GM15510 (cell line): ENCODE data around the gene RER1.

Experiments
- POLR2A ChIP-seq: IDR thresholded peaks from 3 replicates; pipeline ENCODE4 v1.6.1; 2011; ENCODE audit warnings: borderline replicate concordance; ENCODE audit not compliant: insufficient read length; ENCODE audit errors: extremely low read depth

Gene RER1

GRCh38 chr1:2351723-2352122 lies 39.9 kb upstream of the RER1 start:
- no peak for TF ChIP-seq POLR2A

GRCh38 chr1:2352341-2352896 lies 39.2 kb upstream of the RER1 start:
- TF ChIP-seq POLR2A: no peak

DNA sequence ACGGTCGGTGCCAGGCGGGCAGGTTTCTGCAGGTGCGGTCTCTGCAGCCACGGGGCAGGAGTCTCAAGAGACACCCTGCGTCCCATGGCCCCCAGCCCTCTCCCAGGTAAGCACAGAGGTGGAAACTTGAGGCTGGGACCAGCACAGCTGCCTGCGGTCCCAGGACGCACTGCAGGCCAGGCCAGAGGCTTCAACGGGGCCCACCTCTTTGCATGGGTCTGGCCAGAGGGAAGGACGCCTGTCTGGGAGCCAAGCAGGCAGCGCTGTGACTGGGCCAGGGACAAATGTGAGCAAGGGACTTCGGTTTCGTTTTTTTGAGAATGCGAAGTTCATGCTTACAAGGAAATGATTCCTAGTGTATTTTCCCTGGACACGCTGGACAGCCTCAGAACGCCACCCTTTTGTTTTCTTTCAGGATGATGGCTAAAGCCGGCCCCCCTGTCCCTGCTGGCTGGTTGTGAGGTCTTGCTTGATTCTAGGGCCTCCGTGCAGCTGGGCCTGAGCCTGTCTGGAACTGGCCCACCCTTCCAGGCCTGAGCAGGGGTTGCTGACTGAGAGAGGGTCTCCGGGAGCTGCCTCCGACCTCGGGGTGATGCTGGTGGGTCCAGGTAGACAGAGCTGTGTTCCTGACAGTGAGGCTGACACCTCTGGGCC lies 38.6 kb upstream of the RER1 start:
- TF ChIP-seq POLR2A: no peak

DNA sequence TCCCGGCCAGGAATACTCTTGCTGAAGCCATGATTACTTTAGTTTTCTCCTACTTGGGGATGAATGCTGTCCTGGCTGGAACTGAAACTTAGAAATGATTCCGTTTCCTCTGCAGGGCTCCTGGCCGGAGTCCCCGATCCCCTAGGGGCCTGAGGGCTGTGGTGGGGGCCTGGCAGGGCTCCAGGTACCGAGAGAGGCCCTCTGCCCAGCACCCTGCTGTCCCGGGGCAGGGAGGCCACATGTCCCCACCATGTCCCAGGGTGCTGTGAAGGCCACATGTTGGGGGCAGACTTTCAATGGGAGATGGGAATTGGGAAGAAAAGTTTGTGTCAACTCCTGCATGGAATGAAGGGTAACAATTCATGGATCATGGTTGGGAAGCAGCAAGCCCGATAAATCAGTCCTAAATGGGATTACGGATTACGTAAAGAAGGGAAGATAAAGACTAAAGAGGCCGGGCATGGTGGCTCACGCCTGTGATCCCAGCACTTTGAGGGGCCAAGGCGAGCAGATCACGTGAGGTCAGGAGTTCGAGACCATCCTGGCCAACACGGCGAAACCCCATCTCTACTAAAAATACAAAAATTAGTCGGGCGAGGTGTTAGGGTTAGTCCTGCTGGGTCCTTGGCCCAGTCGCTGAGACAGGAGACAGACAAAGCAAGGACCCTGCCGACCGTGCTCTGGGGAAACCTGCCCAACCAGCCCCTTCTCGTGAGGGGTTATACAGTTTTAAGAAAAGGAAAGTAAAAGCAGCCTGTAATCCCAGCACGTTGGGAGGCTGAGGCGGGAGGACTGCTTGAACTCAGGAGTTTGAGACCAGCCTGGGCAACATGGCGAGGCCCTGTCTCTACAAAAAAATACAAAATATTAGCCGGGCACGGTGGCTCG lies 37.8 kb upstream of the RER1 start:
- TF ChIP-seq POLR2A: no peak

DNA sequence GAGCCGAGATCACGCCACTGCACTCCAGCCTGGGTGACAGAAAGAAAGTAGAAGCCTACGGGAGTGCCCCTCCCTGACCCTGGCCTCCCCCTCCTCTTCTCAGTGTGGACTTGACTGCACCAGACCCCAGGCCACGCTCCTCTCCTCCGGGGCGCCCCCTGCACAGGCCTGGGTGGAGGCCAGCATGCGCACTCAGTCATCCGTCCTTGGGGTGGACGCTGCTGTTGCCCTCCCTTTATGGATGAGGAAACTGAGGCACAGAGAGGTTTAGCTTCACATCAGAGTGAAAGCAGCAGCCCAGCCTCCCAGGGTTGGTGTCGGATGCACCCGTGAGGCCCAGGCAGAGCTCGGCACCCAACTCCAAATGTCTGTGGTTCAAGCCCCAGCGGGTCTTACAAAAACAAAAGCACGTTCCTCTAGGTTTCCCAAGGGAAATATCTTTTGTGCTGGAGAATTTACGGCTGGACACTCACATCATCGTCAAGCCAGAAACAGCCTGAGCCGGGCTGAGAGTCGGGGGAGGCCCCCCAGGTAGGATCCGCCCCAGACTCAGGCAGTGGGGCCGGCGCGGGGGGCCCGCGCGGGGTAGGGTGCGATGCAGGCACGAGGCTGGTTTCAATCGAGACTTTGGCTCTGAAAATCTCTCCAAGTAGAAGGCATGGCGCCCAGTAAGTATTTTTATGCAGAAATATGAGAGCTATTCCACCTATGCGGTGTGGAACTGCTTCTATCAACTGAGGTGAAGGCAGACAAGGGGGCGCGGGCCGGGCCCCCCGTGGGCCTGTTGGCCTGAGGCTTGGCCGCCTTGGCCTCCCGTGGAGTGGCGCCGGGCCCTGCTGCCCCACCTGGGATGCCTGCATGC lies 36.9 kb upstream of the RER1 start:
- TF ChIP-seq POLR2A: no peak

- no peak for TF ChIP-seq POLR2A
Observed at GRCh38 chr1:2355373-2356261, 36.0 kb upstream of the RER1 start.

- no peak for TF ChIP-seq POLR2A
Observed at GRCh38 chr1:2356401-2356800, 35.2 kb upstream of the RER1 start.

- TF ChIP-seq POLR2A: no peak
Observed at GRCh38 chr1:2356911-2357845, 34.5 kb upstream of the RER1 start.

DNA sequence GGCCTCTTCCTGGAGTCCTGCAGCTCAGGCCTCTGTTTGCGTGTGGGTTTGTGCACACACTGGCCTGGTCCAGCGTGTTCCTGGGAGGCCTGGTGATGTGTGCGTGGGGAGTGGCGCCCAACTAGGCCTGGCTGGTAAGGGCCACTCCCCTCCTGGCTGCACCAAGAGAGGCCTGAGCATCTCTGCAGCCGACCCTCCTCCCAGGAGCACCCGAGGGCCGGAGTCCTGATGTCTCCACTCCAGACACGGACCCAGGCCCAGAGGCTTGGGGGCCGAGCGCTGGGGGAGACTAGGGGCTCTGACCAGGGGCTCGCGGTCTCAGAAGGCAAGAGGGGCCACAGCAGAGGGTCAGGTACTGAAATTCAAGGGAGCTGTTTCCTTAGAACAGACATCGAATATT lies 33.6 kb upstream of the RER1 start:
- TF ChIP-seq POLR2A: no peak

GRCh38 chr1:2358651-2359640 lies 32.7 kb upstream of the RER1 start:
- no peak for TF ChIP-seq POLR2A

GRCh38 chr1:2360588-2361364 lies 30.9 kb upstream of the RER1 start:
- no peak for TF ChIP-seq POLR2A
